IMR-90 (cell line): ENCODE data around the gene CD99L2. TPM values are rescaled to one million over a fixed set of nuclear protein-coding genes. Genes with fewer than 3 reads are reported as not detected.

Experiments
- ATAC-seq: fragments of 200-7000 bp; cut with Tn5 transposase; 2 replicates; pipeline ENCODE4 v1.9.1; 2020; ENCODE audit warnings: low read depth, mild to moderate bottlenecking, moderate library complexity
- BruUV-seq: library from RNA; stranded (reverse); fragments of 400-500 nt; replicated peaks from 2 replicates; lab custom pipeline; 2021; lab: Mats Ljungman, UMichigan
- CTCF ChIA-PET: fragments of 300-600 bp; formaldehyde crosslinking; extraction: SDS; loops from one replicate; lab custom pipeline; 2021; ENCODE audit warnings: antibody characterized with exemption; lab: Yijun Ruan, JAX
- POLR2A ChIA-PET: fragments of 300-600 bp; sonication (Branson Sonifier 250); formaldehyde crosslinking; loops from one replicate; lab custom pipeline; 2022; ENCODE audit warnings: antibody characterized with exemption; ENCODE audit not compliant: unreplicated experiment; lab: Charles Lee
- DNase-seq: peaks from one replicate; pipeline ENCODE4 v3.0.0; 2013
- H2AFZ ChIP-seq: replicated peaks from 2 replicates; pipeline ENCODE3; 2013; ENCODE audit warnings: low read length, mild to moderate bottlenecking; ENCODE audit not compliant: poor library complexity
- H2AK5ac ChIP-seq: 2 replicates; pipeline ENCODE4 v1.6.1; 2013; ENCODE audit warnings: low read depth, low read length, inconsistent platforms
- H2AK9ac ChIP-seq: replicated peaks from 2 replicates; pipeline ENCODE3; 2013; ENCODE audit warnings: mild to moderate bottlenecking, low read depth, low read length, moderate library complexity; ENCODE audit not compliant: poor library complexity
- H2BK120ac ChIP-seq: 2 replicates; pipeline ENCODE4 v1.6.1; 2013; ENCODE audit warnings: low read depth, low read length, inconsistent platforms
- H2BK15ac ChIP-seq: 3 replicates; pipeline ENCODE4 v1.6.1; 2013; ENCODE audit warnings: low read depth, low read length, inconsistent platforms
- H2BK20ac ChIP-seq: 2 replicates; pipeline ENCODE4 v1.6.1; 2013; ENCODE audit warnings: low read depth, mild to moderate bottlenecking, inconsistent platforms, low read length, moderate library complexity
- H2BK5ac ChIP-seq: 2 replicates; pipeline ENCODE4 v1.6.1; 2013; ENCODE audit warnings: mild to moderate bottlenecking, low read depth, low read length, inconsistent platforms; ENCODE audit not compliant: poor library complexity, severe bottlenecking
- H3K14ac ChIP-seq: replicated peaks from 2 replicates; pipeline ENCODE4 v1.6.1; 2013; ENCODE audit warnings: low read depth, low read length, inconsistent platforms
- H3K18ac ChIP-seq: 2 replicates; pipeline ENCODE4 v1.6.1; 2013; ENCODE audit warnings: low read depth, low read length, control low read depth
- H3K23ac ChIP-seq: 2 replicates; pipeline ENCODE4 v1.6.1; 2013; ENCODE audit warnings: low read depth, low read length, inconsistent platforms
- H3K27ac ChIP-seq: 2 replicates; pipeline ENCODE4 v1.5.1; 2013; ENCODE audit warnings: mild to moderate bottlenecking, control low read depth, low read length; ENCODE audit not compliant: insufficient read depth
- H3K27me3 ChIP-seq: 2 replicates; pipeline ENCODE4 v1.6.1; 2013; ENCODE audit warnings: low read length; ENCODE audit not compliant: control insufficient read depth, insufficient read depth
- H3K36me3 ChIP-seq: 2 replicates; pipeline ENCODE4 v1.6.1; 2013; ENCODE audit warnings: low read length, mixed read lengths; ENCODE audit not compliant: control insufficient read depth, insufficient read depth
- H3K4ac ChIP-seq: 2 replicates; pipeline ENCODE4 v1.6.1; 2013; ENCODE audit warnings: low read depth, low read length, inconsistent platforms
- H3K4me1 ChIP-seq: 2 replicates; pipeline ENCODE4 v1.6.1; 2013; ENCODE audit warnings: low read length, mixed read lengths; ENCODE audit not compliant: control insufficient read depth, insufficient read depth
- H3K4me2 ChIP-seq: 2 replicates; pipeline ENCODE4 v1.6.1; 2013; ENCODE audit warnings: low read depth, mild to moderate bottlenecking, control low read depth, low read length, moderate library complexity
- H3K4me3 ChIP-seq: 2 replicates; pipeline ENCODE4 v1.5.1; 2013; ENCODE audit warnings: low read depth, mild to moderate bottlenecking, control low read depth, low read length, moderate library complexity; ENCODE audit not compliant: insufficient read depth
- H3K56ac ChIP-seq: 2 replicates; pipeline ENCODE4 v1.6.1; 2013; ENCODE audit warnings: low read length, inconsistent platforms; ENCODE audit not compliant: insufficient read depth; ENCODE audit errors: extremely low read depth
- H3K79me1 ChIP-seq, 2 experiments: 2 replicates each; pipeline ENCODE4 v1.6.1; 2013; ENCODE audit warnings: low read length in 2 of 2, inconsistent platforms in 1 of 2, low read depth in 1 of 2
- H3K9ac ChIP-seq: 2 replicates; pipeline ENCODE4 v1.6.1; 2013; ENCODE audit warnings: low read depth, low read length, control low read depth
- H3K9me1 ChIP-seq: 2 replicates; pipeline ENCODE4 v1.6.1; 2013; ENCODE audit warnings: low read length, inconsistent platforms; ENCODE audit not compliant: insufficient read depth
- H3K9me3 ChIP-seq: 2 replicates; pipeline ENCODE4 v1.6.1; 2013; ENCODE audit warnings: low read length; ENCODE audit not compliant: control insufficient read depth, insufficient read depth
- H4K20me1 ChIP-seq: 2 replicates; pipeline ENCODE4 v1.6.1; 2013; ENCODE audit warnings: low read length, inconsistent platforms; ENCODE audit not compliant: insufficient read depth
- H4K5ac ChIP-seq: 2 replicates; pipeline ENCODE4 v1.6.1; 2013; ENCODE audit warnings: mild to moderate bottlenecking, low read depth, low read length, control low read depth
- H4K8ac ChIP-seq, 2 experiments: 2 replicates each; pipeline ENCODE4 v1.6.1; 2013; ENCODE audit warnings: low read depth in 2 of 2, low read length in 2 of 2, control low read depth in 1 of 2, inconsistent platforms in 1 of 2
- H4K91ac ChIP-seq: 2 replicates; pipeline ENCODE4 v1.6.1; 2013; ENCODE audit warnings: low read depth, low read length, inconsistent platforms; ENCODE audit not compliant: insufficient read depth
- BHLHE40 ChIP-seq: fragments of 150-350 bp; IDR thresholded peaks from 2 replicates; pipeline ENCODE4 v1.6.1; 2016; ENCODE audit warnings: mild to moderate bottlenecking, low read depth, low read length
- CEBPB ChIP-seq: IDR thresholded peaks from 2 replicates; pipeline ENCODE4 v1.6.1; 2012; ENCODE audit warnings: low read depth, low read length, improper control_type of control experiment
- CHD1 ChIP-seq: IDR thresholded peaks from 2 replicates; pipeline ENCODE4 v1.6.1; 2012; ENCODE audit warnings: low read depth, low read length, improper control_type of control experiment
- CTCF ChIP-seq: conservative IDR thresholded peaks from 2 replicates; pipeline ENCODE4 v1.5.1; 2012; ENCODE audit warnings: mild to moderate bottlenecking, low read depth, low read length, improper control_type of control experiment
- ELK1 ChIP-seq: fragments of 150-350 bp; IDR thresholded peaks from 2 replicates; pipeline ENCODE4 v1.6.1; 2016; ENCODE audit warnings: low read depth, mild to moderate bottlenecking, low read length, moderate library complexity, borderline replicate concordance
- FOS ChIP-seq: fragments of 150-350 bp; IDR thresholded peaks from 2 replicates; pipeline ENCODE4 v1.6.1; 2016; ENCODE audit warnings: low read depth, low read length
- MAFK ChIP-seq: IDR thresholded peaks from 2 replicates; pipeline ENCODE4 v1.6.1; 2012; ENCODE audit warnings: low read depth, low read length, improper control_type of control experiment
- MAZ ChIP-seq: IDR thresholded peaks from 2 replicates; pipeline ENCODE4 v1.6.1; 2012; ENCODE audit warnings: low read depth, mild to moderate bottlenecking, low read length, improper control_type of control experiment, moderate library complexity, borderline replicate concordance
- MXI1 ChIP-seq: IDR thresholded peaks from 2 replicates; pipeline ENCODE4 v1.6.1; 2012; ENCODE audit warnings: low read depth, mild to moderate bottlenecking, low read length, moderate library complexity, borderline replicate concordance
- NFE2L2 ChIP-seq: fragments of 150-350 bp; IDR thresholded peaks from 2 replicates; pipeline ENCODE4 v1.6.1; 2016; ENCODE audit warnings: low read depth, mild to moderate bottlenecking, low read length
- POLR2A ChIP-seq: IDR thresholded peaks from 2 replicates; pipeline ENCODE4 v1.6.1; 2012; ENCODE audit warnings: mild to moderate bottlenecking, low read depth, low read length
- RAD21 ChIP-seq: IDR thresholded peaks from 2 replicates; pipeline ENCODE4 v1.6.1; 2012; ENCODE audit warnings: low read length, improper control_type of control experiment
- RCOR1 ChIP-seq: IDR thresholded peaks from 2 replicates; pipeline ENCODE4 v1.6.1; 2012; ENCODE audit warnings: mild to moderate bottlenecking, low read length, improper control_type of control experiment; ENCODE audit not compliant: insufficient replicate concordance
- RFX5 ChIP-seq: IDR thresholded peaks from 2 replicates; pipeline ENCODE4 v1.8.0; 2012; ENCODE audit warnings: low read depth, mild to moderate bottlenecking, low read length, moderate library complexity
- SMC3 ChIP-seq: fragments of 150-350 bp; IDR thresholded peaks from 2 replicates; pipeline ENCODE4 v1.6.1; 2016; ENCODE audit warnings: low read depth, mild to moderate bottlenecking, antibody characterized with exemption, low read length, moderate library complexity
- USF2 ChIP-seq: fragments of 150-350 bp; IDR thresholded peaks from 2 replicates; pipeline ENCODE4 v1.6.1; 2017; ENCODE audit warnings: mild to moderate bottlenecking, antibody characterized with exemption, low read length, low read depth
- WGBS, 2 experiments: methylation state at CpG; one replicate each; pipeline versions ENCODE4 v1.1.5 to v1.1.7; 2013; ENCODE audit warnings: missing lambda C conversion rate in 2 of 2; ENCODE audit not compliant: insufficient read length in 1 of 2; ENCODE audit errors: extremely low coverage in 2 of 2; 5-methylcytosine and 5-hydroxymethylcytosine counted together
- dilution Hi-C: fragments of 300-500 bp; cut with HindIII; formaldehyde crosslinking; loops from one replicate; pipeline ENCODE4 v1.14.3; 2018; ENCODE audit warnings: low sequenced_read_pairs; ENCODE audit not compliant: unreplicated experiment
- in situ Hi-C: fragments of 300-500 bp; cut with MboI; formaldehyde crosslinking; loops from 3 replicates; pipeline ENCODE4 v1.14.3; 2019; ENCODE audit warnings: low sequenced_read_pairs, inconsistent platforms, mixed read lengths
- intact Hi-C: fragments of 100-400 bp; cut with micrococcal nuclease; formaldehyde crosslinking; loops from 2 replicates; pipeline ENCODE4 v1.10.0; 2022
- polyA plus RNA-seq, 3 experiments: library from polyadenylated mRNA; depleted of rRNA; stranded (reverse); fragments of >200 nt; gene quantifications; 2 replicates each; pipeline ENCODE4 v1.2.3, GENCODE V29; 2012; ENCODE audit warnings: low replicate concordance in 1 of 3
- total RNA-seq: library from RNA; depleted of rRNA; stranded (reverse); fragments of >200 nt; gene quantifications from 2 replicates; pipeline ENCODE4 v1.2.3, GENCODE V29; 2012

Gene CD99L2
- total and polyA plus RNA-seq, 2 of the 4 experiments (the other 2 are of a cell fraction), result 17.4 to 41.4 TPM

- Histone ChIP-seq H2AK9ac (no peak overlapping the region), H2BK5ac (no peak overlapping the region), H2BK20ac (no peak overlapping the region), H3K4ac (no peak overlapping the region), H3K9me1 (no peaks in the 10 kb centered on the region; the same call in 1 of the 2 replicates), H3K79me1 (no peaks in the 10 kb centered on the region), H3K23ac (no peak overlapping the region), H3K4me3 (no peak overlapping the region), H2AK5ac (no peak overlapping the region), H4K20me1 (no peaks in the 10 kb centered on the region), H3K18ac (no peak overlapping the region), H3K56ac (no peak overlapping the region), H4K91ac (no peak overlapping the region), H3K4me1 (no peaks in the 10 kb centered on the region), H2AFZ (no peak overlapping the region), H3K9me3 (no peaks in the 10 kb centered on the region), H4K5ac (no peak overlapping the region), H2BK15ac (no peak overlapping the region), H2BK120ac (no peak overlapping the region), H3K27me3 (no peaks in the 10 kb centered on the region), H3K27ac (no peak overlapping the region), H3K36me3 (no peaks in the 10 kb centered on the region; the same call in 1 of the 2 replicates), H3K14ac (no peak overlapping the region), H4K8ac (no peak overlapping the region), H3K4me2 (no peak overlapping the region), H3K9ac (no peak overlapping the region)
- no TSS peak for BruUV-seq
- 92% methylated on average over 10 of the region's 18 CpGs; no CpG with 5 or more reads in 1 of the 2 experiments for WGBS, 2 experiments
- dilution Hi-C loops (no loop called here), intact Hi-C loops (no loop called here), in situ Hi-C loops (loop anchor here (10.0 kb wide), 1 partner anchor 207 kb away; the partner anchor contains the start of gene HMGB3)
- TF ChIP-seq RFX5 (no peak), CHD1 (no peak), FOS (no peak), CTCF (no peak), BHLHE40 (no peak), NFE2L2 (no peak), SMC3 (no peak), USF2 (no peak), ELK1 (no peak), MXI1 (no peak), CEBPB (no peak), MAZ (no peak), MAFK (no peak), POLR2A (no peak), RCOR1 (no peak), RAD21 (no peak)
- DNase-seq, result no peak
- CTCF ChIA-PET, result interaction anchor here (2.3 kb wide), 1 partner anchor 304 kb away, joined by 8 read pairs; no protein-coding TSS in a partner anchor
- POLR2A ChIA-PET, result no interaction called here
- ATAC-seq, result no peak
These were observed 121.0 kb downstream of the CD99L2 start for GRCh38 chrX:150777328-150777992.
